ENCODE data around the gene CAPN1. TPM values are rescaled to one million over a fixed set of nuclear protein-coding genes. Genes with fewer than 3 reads are reported as not detected.

The CAPN1 gene
- total and polyA plus RNA-seq, 9 of the 15 experiments (the other 6 are each of a cell fraction or from before 2014, with no cell fraction given), result 3.5 to 199 (median 61.6) TPM

GRCh38 chr11:65167656-65168055 is 14.1 kb upstream of the CAPN1 start:
- 82% methylated on average over 3 of the region's 3 CpGs for WGBS (ENCODE audit: insufficient coverage, low coverage, missing lambda C conversion rate)
- BruUV-seq (replicated peaks), result no TSS peak
- Histone ChIP-seq H3K79me2 (ENCODE audit: control insufficient read depth, insufficient read depth, low read length) (peaks cover 6% of the 10 kb centered on the region; the same call in 1 of the 3 replicates), H3K9ac (ENCODE audit: insufficient read depth in 1 of 2, low read depth in 2 of 2, low read length in 2 of 2) (no peak overlapping the region), H3K4me2 (ENCODE audit: insufficient read depth, low read length) (no peak overlapping the region), H2AFZ (ENCODE audit: low read depth, low read length) (no peak overlapping the region), H3K9me1 (ENCODE audit: control insufficient read depth, insufficient read depth, low read length) (no peaks in the 10 kb centered on the region), H3K4me1 (replicated peaks in 1 of 2; ENCODE audit: control insufficient read depth in 2 of 2, insufficient read depth in 2 of 2, low read length in 2 of 2) (peaks cover 31 to 45% of the 10 kb centered on the region in 2 experiments), H3K4me3 (no peak overlapping the region), H3K27ac (ENCODE audit: extremely low read depth, low read depth, low read length) (no peak overlapping the region), H4K20me1 (replicated peaks; ENCODE audit: control insufficient read depth, insufficient read depth, low read length) (no peaks in the 10 kb centered on the region), H3K36me3 (ENCODE audit: control insufficient read depth, insufficient read depth, low read length) (no peaks in the 10 kb centered on the region), H3K27me3 (ENCODE audit: control insufficient read depth in 2 of 2, insufficient read depth in 2 of 2, low read length in 2 of 2) (no peaks in the 10 kb centered on the region; a peak in 1 of 5 replicates), H3K9me3 (replicated peaks; ENCODE audit: control insufficient read depth, insufficient read depth, low read depth, low read length) (no peaks in the 10 kb centered on the region)
- no peak for TF ChIP-seq ZNF584 (CRISPR knock-in tag; IDR thresholded peaks at IDR 0.05; ENCODE audit: low read depth)
- peak; percentile 35; the same call in 1 of the 2 replicates for TF ChIP-seq BHLHE40 (IDR thresholded peaks at IDR 0.05; ENCODE audit: low read length)
- no peak for TF ChIP-seq KDM2B (CRISPR knock-in tag; IDR thresholded peaks at IDR 0.05)
- intact Hi-C loops (cut with micrococcal nuclease) (loop anchor here (2.0 kb wide), 1 partner anchor 33 kb away; the partner anchor contains the start of gene SYVN1), in situ Hi-C loops (cut with MboI) (no loop called here)
- FAIRE-seq (no peak), DNase-seq (ENCODE audit: extremely low read depth in 1 of 4, low spot score in 3 of 4) (no peak), ATAC-seq (no peak)
- ChIA-PET CTCF (ENCODE audit: low intra/inter-chr PET ratio) (no interaction called here), POLR2A (interaction anchor here (0.6 to 4.2 kb wide), 4 partner anchors 14 to 670 kb away, joined by 3 to 52 read pairs (median 4); partner anchors contain the start of genes CAPN1 and SYVN1)

- Histone ChIP-seq H3K4me1 (replicated peaks in 1 of 2; ENCODE audit: control insufficient read depth in 2 of 2, insufficient read depth in 2 of 2, low read length in 2 of 2) (peaks cover 36 to 49% of the 10 kb centered on the region in 2 experiments), H3K36me3 (ENCODE audit: control insufficient read depth, insufficient read depth, low read length) (no peaks in the 10 kb centered on the region), H3K9me3 (replicated peaks; ENCODE audit: control insufficient read depth, insufficient read depth, low read depth, low read length) (no peaks in the 10 kb centered on the region), H3K9ac (ENCODE audit: insufficient read depth in 1 of 2, low read depth in 2 of 2, low read length in 2 of 2) (peak overlapping the region; percentile 69 to 88), H3K27ac (ENCODE audit: extremely low read depth, low read depth, low read length) (peak overlapping the region; percentile 87), H3K4me3 (peak overlapping the region; percentile 37; the same call in 1 of the 2 replicates), H3K27me3 (ENCODE audit: control insufficient read depth in 2 of 2, insufficient read depth in 2 of 2, low read length in 2 of 2) (no peaks in the 10 kb centered on the region; a peak in 1 of 5 replicates), H3K4me2 (ENCODE audit: insufficient read depth, low read length) (peak overlapping the region; percentile 79), H4K20me1 (replicated peaks; ENCODE audit: control insufficient read depth, insufficient read depth, low read length) (no peaks in the 10 kb centered on the region), H3K79me2 (ENCODE audit: control insufficient read depth, insufficient read depth, low read length) (peaks cover 6% of the 10 kb centered on the region; the same call in 1 of the 3 replicates), H2AFZ (ENCODE audit: low read depth, low read length) (peak overlapping the region; percentile 93), H3K9me1 (ENCODE audit: control insufficient read depth, insufficient read depth, low read length) (no peaks in the 10 kb centered on the region)
- 8% methylated on average over 11 of the region's 11 CpGs for WGBS (ENCODE audit: insufficient coverage, low coverage, missing lambda C conversion rate)
- ATAC-seq, result peak; percentile 60
- in situ Hi-C loops (cut with MboI), result no loop called here
- CTCF ChIA-PET (ENCODE audit: low intra/inter-chr PET ratio), result no interaction called here
- peak; percentile 36 to 85 (median 60) for DNase-seq (ENCODE audit: extremely low read depth in 1 of 4, low spot score in 3 of 4)
- POLR2A ChIA-PET, result interaction anchor here (0.6 to 5.9 kb wide), 25 partner anchors 7 to 339 kb away, joined by 3 to 90 read pairs (median 5); partner anchors contain the start of genes CAPN1, FAU, MRPL49 and SYVN1
- FAIRE-seq, result peak; percentile 96
- no TSS peak for BruUV-seq (replicated peaks)
- intact Hi-C loops (cut with micrococcal nuclease), result loop anchor here (2.0 kb wide), 1 partner anchor 34 kb away; the partner anchor contains the start of gene SYVN1
- TF ChIP-seq NONO (IDR thresholded peaks at IDR 0.05; ENCODE audit: low read depth in 2 of 2, low read length in 1 of 2), result no peak
- 0 out of 2 replicates have a peak, but pooled peaks have one; percentile 29 for TF ChIP-seq RNF2 (IDR thresholded peaks at IDR 0.05)
- no peak for TF ChIP-seq POLR2H (tag; IDR thresholded peaks at IDR 0.05; ENCODE audit: low read depth)
- no peak for TF ChIP-seq NR1H2 (CRISPR knock-in tag; IDR thresholded peaks at IDR 0.05)
- 0 out of 3 replicates have a peak, but pooled peaks of 1 of the 2 experiments have one; percentile 36 for TF ChIP-seq CBX3 (IDR thresholded peaks at IDR 0.05; ENCODE audit: borderline replicate concordance in 1 of 2, low read length in 2 of 2)
- TF ChIP-seq ARID1B (IDR thresholded peaks at IDR 0.05), result peak; percentile 85
- TF ChIP-seq PATZ1 (CRISPR knock-in tag; IDR thresholded peaks at IDR 0.05; ENCODE audit: borderline replicate concordance), result peak; percentile 52; the same call in 1 of the 2 replicates
- peak; percentile 59 to 77; a peak in 3 of 4 replicates for TF ChIP-seq TRIM24 (IDR thresholded peaks at IDR 0.05)
- peak; percentile 75 for TF ChIP-seq TAL1 (IDR thresholded peaks at IDR 0.05)
- TF ChIP-seq L3MBTL2 (IDR thresholded peaks at IDR 0.05), result peak; percentile 70
Observed at GRCh38 chr11:65169164-65169641, 12.5 kb upstream of the CAPN1 start.

Data from K562 (cell line).